Bronchial epithelial cell (primary cell): ENCODE data around the gene GPR52. TPM values are rescaled to one million over a fixed set of nuclear protein-coding genes. Genes with fewer than 3 reads are reported as not detected.

Experiments
- DNase-seq: peaks from one replicate; pipeline ENCODE4 v3.0.0-alpha.2; 2010; ENCODE audit warnings: low read depth
- FAIRE-seq: peaks from 2 replicates; lab custom pipeline; 2011; peaks lifted over from hg19 to GRCh38; lab: Jason Lieb, UNC
- H3K27me3 ChIP-seq: 2 replicates; pipeline ENCODE4 v1.5.1; 2011; ENCODE audit warnings: low read length; ENCODE audit not compliant: control insufficient read depth, insufficient read depth
- H3K36me3 ChIP-seq: 2 replicates; pipeline ENCODE4 v1.5.1; 2011; ENCODE audit warnings: low read length; ENCODE audit not compliant: control insufficient read depth, insufficient read depth
- H3K4me3 ChIP-seq: 2 replicates; pipeline ENCODE4 v1.5.1; 2011; ENCODE audit warnings: mild to moderate bottlenecking, low read depth, low read length, control low read depth
- CTCF ChIP-seq: IDR thresholded peaks from 2 replicates; pipeline ENCODE4 v1.5.1; 2011; ENCODE audit warnings: mild to moderate bottlenecking, moderate library complexity, low read length, control low read depth, inconsistent platforms; ENCODE audit not compliant: insufficient read depth, severe bottlenecking
- total RNA-seq: library from RNA; depleted of rRNA; stranded (reverse); fragments of >200 nt; gene quantifications from 2 replicates; pipeline ENCODE4 v1.2.1, GENCODE V29; 2014

GPR52 gene
- total RNA-seq, 1 donor from 2014 or later = 1.1 TPM

- Histone ChIP-seq H3K36me3 (no peaks in the 10 kb centered on the region), H3K27me3 (no peaks in the 10 kb centered on the region), H3K4me3 (no peak overlapping the region)
- FAIRE-seq = no peak
- no peak for TF ChIP-seq CTCF
- DNase-seq = no peak
Observed at GRCh38 chr1:174445351-174445750, 2.4 kb upstream of the GPR52 start.

GRCh38 chr1:174445817-174446216, 1.9 kb upstream of the GPR52 start:
- FAIRE-seq = peak; percentile 40
- Histone ChIP-seq H3K27me3 (no peaks in the 10 kb centered on the region), H3K36me3 (no peaks in the 10 kb centered on the region), H3K4me3 (no peak overlapping the region)
- peak; percentile 5 for DNase-seq
- no peak for TF ChIP-seq CTCF

- TF ChIP-seq CTCF = no peak
- no peak for DNase-seq
- H3K36me3 ChIP-seq = no peaks in the 10 kb centered on the region
- H3K4me3 ChIP-seq = no peak overlapping the region
- peak; percentile 62 for FAIRE-seq
- no peaks in the 10 kb centered on the region for H3K27me3 ChIP-seq
Observed at GRCh38 chr1:174448531-174448883, 743 bp downstream of the GPR52 start.

GRCh38 chr1:174448974-174449373, 1.2 kb downstream of the GPR52 start:
- FAIRE-seq = no peak
- H3K36me3 ChIP-seq = no peaks in the 10 kb centered on the region

GRCh38 chr1:174451408-174451807, 3.6 kb downstream of the GPR52 start:
- H3K27me3 ChIP-seq = no peaks in the 10 kb centered on the region
- no peak for DNase-seq
- TF ChIP-seq CTCF = no peak
- FAIRE-seq = no peak
- no peak overlapping the region for H3K4me3 ChIP-seq
- no peaks in the 10 kb centered on the region for H3K36me3 ChIP-seq

More at GRCh38 chr1:174448974-174449373, 1.2 kb downstream of the GPR52 start:
- no peak for DNase-seq
- H3K27me3 ChIP-seq = no peaks in the 10 kb centered on the region
- no peak overlapping the region for H3K4me3 ChIP-seq
- TF ChIP-seq CTCF = no peak

GRCh38 chr1:174465855-174466254, 18.1 kb downstream of the GPR52 start:
- no peak overlapping the region for H3K4me3 ChIP-seq
- no peaks in the 10 kb centered on the region for H3K27me3 ChIP-seq
- no peaks in the 10 kb centered on the region for H3K36me3 ChIP-seq
- no peak for TF ChIP-seq CTCF
- FAIRE-seq (no peak), DNase-seq (no peak)
